Vagina (tissue), 2 donors: ENCODE data around the gene LHPP. TPM values are rescaled to one million over a fixed set of nuclear protein-coding genes. Genes with fewer than 3 reads are reported as not detected.

Experiments
- DNase-seq, 2 donors: peaks; one replicate each; pipeline ENCODE4 v3.0.0-alpha.2; 2017; ENCODE audit errors: extremely low spot score in 2 of 2
- H3K27ac ChIP-seq: fragments of 200-600 bp; sonication (generic); one replicate; pipeline ENCODE4 v1.5.1; 2019
- H3K27me3 ChIP-seq: fragments of 200-600 bp; sonication (generic); one replicate; pipeline ENCODE4 v1.5.1; 2019
- H3K36me3 ChIP-seq, 2 donors: fragments of 200-600 bp; sonication (generic); one replicate each; pipeline ENCODE4 v1.5.1; 2017 to 2019
- H3K4me1 ChIP-seq: fragments of 200-600 bp; sonication (generic); one replicate; pipeline ENCODE4 v1.5.1; 2019
- H3K4me3 ChIP-seq, 2 donors: fragments of 200-600 bp; sonication (generic); 1 replicate in 1 of 2; 2 replicates in 1 of 2; pipeline ENCODE4 v1.5.1; 2016 to 2019
- H3K9me3 ChIP-seq: fragments of 200-600 bp; sonication (generic); one replicate; pipeline ENCODE4 v1.5.1; 2019
- POLR2A ChIP-seq, 2 donors: fragments of 450-650 bp; IDR thresholded peaks; one replicate each; pipeline ENCODE4 v1.6.1; 2017; ENCODE audit warnings: antibody characterized with exemption in 2 of 2, mild to moderate bottlenecking in 2 of 2, moderate library complexity in 2 of 2
- POLR2AphosphoS5 ChIP-seq, 2 donors: sonication (generic); formaldehyde crosslinking; IDR thresholded peaks; one replicate each; pipeline ENCODE4 v1.9.0; 2017; ENCODE audit warnings: antibody characterized with exemption in 2 of 2, mild to moderate bottlenecking in 2 of 2, low read depth in 1 of 2; ENCODE audit not compliant: insufficient read depth in 1 of 2
- intact Hi-C: fragments of 100-400 bp; cut with DNase I; formaldehyde crosslinking; loops from one replicate; pipeline ENCODE4 v1.15.1; 2023
- total RNA-seq: library from RNA; depleted of rRNA; stranded (reverse); fragments of >200 nt; gene quantifications from one replicate; pipeline ENCODE4 v1.2.3, GENCODE V29; 2016
- TF ChIP-seq, protein P1 (sequence below), 3 experiments: fragments of 450-650 bp in 2 of 3; fragments of 200-600 bp in 1 of 3; sonication (generic) in 1 of 3; IDR thresholded peaks; one replicate each; pipeline ENCODE4 v1.5.1; 2017 to 2019; ENCODE audit warnings: antibody characterized with exemption in 3 of 3, mild to moderate bottlenecking in 2 of 3, moderate library complexity in 2 of 3

The LHPP gene
- total RNA-seq, 1 donor from 2014 or later, result 20.1 TPM

DNA sequence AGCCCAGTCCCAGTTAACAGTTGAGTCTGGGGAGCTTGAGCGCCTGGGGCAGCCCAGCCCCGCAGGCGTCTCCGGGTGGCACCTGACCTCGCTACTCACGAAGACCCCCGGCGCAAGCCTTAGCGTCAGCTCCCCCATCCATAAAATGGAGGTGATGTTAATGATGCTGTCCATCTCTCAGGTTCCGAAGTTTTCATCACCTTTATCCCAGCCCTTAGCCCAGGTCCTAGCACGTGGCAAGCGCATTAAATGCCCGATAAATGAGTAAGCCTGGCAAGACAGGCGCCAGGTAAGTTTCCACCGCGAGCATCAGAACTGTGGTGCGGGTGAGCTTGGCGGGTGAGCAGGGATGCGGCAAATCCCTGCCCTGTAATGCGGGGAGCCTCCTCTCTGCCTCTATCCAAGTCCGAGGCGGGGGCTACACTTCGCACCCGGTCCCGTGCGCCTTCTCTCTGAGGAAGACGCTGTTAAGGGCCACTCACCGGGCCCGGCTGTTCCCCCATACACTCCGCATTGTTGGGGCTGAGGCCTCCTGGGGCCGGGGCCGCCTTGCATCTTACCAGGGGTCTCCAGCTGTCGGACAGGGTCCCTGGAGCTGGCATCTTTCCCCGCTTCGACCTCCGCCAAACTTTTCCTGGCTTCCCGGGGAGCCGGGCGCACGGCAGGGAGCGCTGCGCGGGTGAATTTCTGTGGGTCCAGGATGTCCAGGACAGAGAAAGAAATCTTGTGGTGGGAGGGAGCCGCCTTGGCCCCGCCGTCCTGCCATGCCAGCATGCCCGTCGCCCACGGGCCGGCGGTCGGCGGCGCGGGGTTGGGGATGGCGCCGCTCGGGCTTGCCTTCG lies 12.2 kb upstream of the LHPP start:
- Histone ChIP-seq H3K4me3 (peak overlapping the region; percentile 23 to 30), H3K4me1 (peaks cover 37% of the 10 kb centered on the region), H3K27ac (no peak overlapping the region), H3K9me3 (no peaks in the 10 kb centered on the region), H3K27me3 (peaks cover 5% of the 10 kb centered on the region), H3K36me3 (no peaks in the 10 kb centered on the region)
- TF ChIP-seq POLR2AphosphoS5 (IDR thresholded peaks at IDR 0.05; ENCODE audit: insufficient read depth in 1 of 2, low read depth in 1 of 2) (no peak), POLR2A (IDR thresholded peaks at IDR 0.05) (no peak)
- TF ChIP-seq, protein P1, sequence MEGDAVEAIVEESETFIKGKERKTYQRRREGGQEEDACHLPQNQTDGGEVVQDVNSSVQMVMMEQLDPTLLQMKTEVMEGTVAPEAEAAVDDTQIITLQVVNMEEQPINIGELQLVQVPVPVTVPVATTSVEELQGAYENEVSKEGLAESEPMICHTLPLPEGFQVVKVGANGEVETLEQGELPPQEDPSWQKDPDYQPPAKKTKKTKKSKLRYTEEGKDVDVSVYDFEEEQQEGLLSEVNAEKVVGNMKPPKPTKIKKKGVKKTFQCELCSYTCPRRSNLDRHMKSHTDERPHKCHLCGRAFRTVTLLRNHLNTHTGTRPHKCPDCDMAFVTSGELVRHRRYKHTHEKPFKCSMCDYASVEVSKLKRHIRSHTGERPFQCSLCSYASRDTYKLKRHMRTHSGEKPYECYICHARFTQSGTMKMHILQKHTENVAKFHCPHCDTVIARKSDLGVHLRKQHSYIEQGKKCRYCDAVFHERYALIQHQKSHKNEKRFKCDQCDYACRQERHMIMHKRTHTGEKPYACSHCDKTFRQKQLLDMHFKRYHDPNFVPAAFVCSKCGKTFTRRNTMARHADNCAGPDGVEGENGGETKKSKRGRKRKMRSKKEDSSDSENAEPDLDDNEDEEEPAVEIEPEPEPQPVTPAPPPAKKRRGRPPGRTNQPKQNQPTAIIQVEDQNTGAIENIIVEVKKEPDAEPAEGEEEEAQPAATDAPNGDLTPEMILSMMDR (IDR thresholded peaks at IDR 0.05), result no peak
- intact Hi-C loops, result no loop called here
- no peak for DNase-seq

DNA sequence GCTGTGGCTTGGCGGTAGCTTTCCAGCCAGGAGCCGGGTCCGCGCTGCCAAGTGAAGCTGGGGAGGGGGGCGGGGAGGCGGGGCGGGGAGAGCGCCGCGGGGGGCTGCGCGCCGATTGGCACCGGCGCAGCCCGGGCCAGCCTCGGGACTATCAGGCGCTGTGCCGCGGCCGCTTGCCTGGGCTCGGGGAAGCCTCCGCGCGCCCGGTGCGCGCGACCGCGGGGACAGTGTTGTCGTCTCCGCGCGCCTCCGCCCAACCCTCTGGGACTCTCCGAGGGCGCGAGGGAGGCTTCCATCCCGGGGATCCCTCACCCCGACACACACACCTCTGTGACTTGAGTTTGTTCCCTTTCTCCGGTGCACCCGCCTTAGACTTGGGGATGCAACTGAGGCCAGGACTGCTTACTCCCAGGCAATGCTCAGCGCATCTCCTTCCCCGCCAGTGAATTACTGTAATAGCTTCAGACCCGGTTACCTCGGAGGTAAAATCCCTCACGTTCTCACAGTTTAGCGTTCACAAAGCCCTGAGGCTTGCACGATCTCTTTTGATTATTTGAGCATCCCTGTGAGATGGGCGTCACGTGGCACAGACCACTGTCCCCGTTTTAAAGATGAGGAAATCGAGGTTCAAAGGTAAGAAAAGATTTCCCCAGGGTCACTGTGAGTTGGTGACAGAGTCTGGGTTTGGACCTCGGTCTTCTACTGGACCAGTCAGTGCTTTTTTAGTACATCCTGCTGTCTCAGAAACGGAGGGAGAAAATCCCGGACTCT lies 11.4 kb upstream of the LHPP start, which contains the start of gene NKX1-2:
TSS of gene NKX1-2 (minus strand) at position 24 of the 771 bp plus-strand sequence. CDS start 92 bp downstream, outside the sequence.
- intact Hi-C loops, result no loop called here
- Histone ChIP-seq H3K27ac (no peak within 1 kb of the TSS), H3K9me3 (no peaks in the 10 kb centered on the region), H3K4me3 (peak within 1 kb of the TSS; percentile 23 to 30), H3K36me3 (no peaks in the 10 kb centered on the region), H3K4me1 (peaks cover 37% of the 10 kb centered on the region), H3K27me3 (peaks cover 5% of the 10 kb centered on the region)
- TF ChIP-seq POLR2A (IDR thresholded peaks at IDR 0.05) (no peak), POLR2AphosphoS5 (IDR thresholded peaks at IDR 0.05; ENCODE audit: insufficient read depth in 1 of 2, low read depth in 1 of 2) (no peak)
- TF ChIP-seq, protein P1 (IDR thresholded peaks at IDR 0.05), result no peak
- no peak for DNase-seq

DNA sequence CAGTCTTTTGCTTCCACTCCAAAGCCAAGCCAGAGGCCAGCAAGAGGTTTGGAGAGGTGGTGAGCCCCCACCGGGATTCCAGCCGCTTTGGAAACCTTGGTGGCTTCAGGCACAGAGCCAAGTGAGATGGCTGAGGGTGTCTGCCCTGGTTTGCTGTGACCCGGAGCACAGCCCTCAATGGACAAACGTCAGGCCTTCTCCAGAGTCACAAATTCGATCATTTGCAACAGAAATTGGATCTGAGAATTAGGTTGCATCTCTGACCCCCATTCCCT lies 10.9 kb upstream of the LHPP start:
- no peak overlapping the region for H3K27ac ChIP-seq
- no peaks in the 10 kb centered on the region for H3K9me3 ChIP-seq
- no peak for DNase-seq
- no peak overlapping the region for H3K4me3 ChIP-seq
- intact Hi-C loops, result no loop called here
- H3K4me1 ChIP-seq, result peaks cover 37% of the 10 kb centered on the region
- peaks cover 5% of the 10 kb centered on the region for H3K27me3 ChIP-seq
- TF ChIP-seq, protein P1 (IDR thresholded peaks at IDR 0.05), result no peak
- TF ChIP-seq POLR2A (IDR thresholded peaks at IDR 0.05) (no peak), POLR2AphosphoS5 (IDR thresholded peaks at IDR 0.05; ENCODE audit: insufficient read depth in 1 of 2, low read depth in 1 of 2) (no peak)
- no peaks in the 10 kb centered on the region for H3K36me3 ChIP-seq

DNA sequence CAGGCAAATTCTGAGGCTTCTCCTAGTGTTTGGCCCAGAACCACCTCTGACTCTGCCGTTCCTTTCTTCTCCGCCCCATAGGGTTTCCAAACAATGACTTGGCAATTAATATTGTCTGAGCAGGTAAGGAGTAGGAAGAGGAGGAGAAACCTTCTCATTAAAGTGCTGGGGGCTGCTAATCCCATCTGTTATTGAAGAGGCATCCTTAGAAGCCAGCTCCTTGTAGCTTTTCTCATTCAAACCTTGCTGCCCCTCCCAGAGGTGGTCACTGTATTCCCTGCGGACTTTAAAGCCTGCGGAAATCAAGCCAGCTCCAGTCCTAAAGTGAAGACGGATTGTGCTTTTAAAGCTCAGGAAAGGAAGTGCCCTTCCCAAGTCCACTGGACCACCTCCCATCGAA lies 10.3 kb upstream of the LHPP start:
- intact Hi-C loops, result no loop called here
- Histone ChIP-seq H3K4me1 (peaks cover 37% of the 10 kb centered on the region), H3K9me3 (no peaks in the 10 kb centered on the region), H3K27me3 (peaks cover 5% of the 10 kb centered on the region), H3K36me3 (no peaks in the 10 kb centered on the region), H3K27ac (no peak overlapping the region), H3K4me3 (no peak overlapping the region)
- TF ChIP-seq POLR2A (IDR thresholded peaks at IDR 0.05) (no peak), POLR2AphosphoS5 (IDR thresholded peaks at IDR 0.05; ENCODE audit: insufficient read depth in 1 of 2, low read depth in 1 of 2) (no peak)
- TF ChIP-seq, protein P1 (IDR thresholded peaks at IDR 0.05), result no peak
- no peak for DNase-seq
